ENCODE measurements around the gene WDR1.

Gene WDR1

GRCh38 chr4:10057023-10057395 lies 59.6 kb downstream of the WDR1 start:
- Histone ChIP-seq H3K4me1 (peaks cover 4% of the 10 kb centered on the region; the same call in 1 of the 2 replicates), H3K27me3 (no peaks in the 10 kb centered on the region), H3K4me3 (ENCODE audit: low read depth, low read length) (no peak overlapping the region), H3K36me3 (no peaks in the 10 kb centered on the region), H3K9me3 (no peaks in the 10 kb centered on the region)
- TF ChIP-seq, protein P1, sequence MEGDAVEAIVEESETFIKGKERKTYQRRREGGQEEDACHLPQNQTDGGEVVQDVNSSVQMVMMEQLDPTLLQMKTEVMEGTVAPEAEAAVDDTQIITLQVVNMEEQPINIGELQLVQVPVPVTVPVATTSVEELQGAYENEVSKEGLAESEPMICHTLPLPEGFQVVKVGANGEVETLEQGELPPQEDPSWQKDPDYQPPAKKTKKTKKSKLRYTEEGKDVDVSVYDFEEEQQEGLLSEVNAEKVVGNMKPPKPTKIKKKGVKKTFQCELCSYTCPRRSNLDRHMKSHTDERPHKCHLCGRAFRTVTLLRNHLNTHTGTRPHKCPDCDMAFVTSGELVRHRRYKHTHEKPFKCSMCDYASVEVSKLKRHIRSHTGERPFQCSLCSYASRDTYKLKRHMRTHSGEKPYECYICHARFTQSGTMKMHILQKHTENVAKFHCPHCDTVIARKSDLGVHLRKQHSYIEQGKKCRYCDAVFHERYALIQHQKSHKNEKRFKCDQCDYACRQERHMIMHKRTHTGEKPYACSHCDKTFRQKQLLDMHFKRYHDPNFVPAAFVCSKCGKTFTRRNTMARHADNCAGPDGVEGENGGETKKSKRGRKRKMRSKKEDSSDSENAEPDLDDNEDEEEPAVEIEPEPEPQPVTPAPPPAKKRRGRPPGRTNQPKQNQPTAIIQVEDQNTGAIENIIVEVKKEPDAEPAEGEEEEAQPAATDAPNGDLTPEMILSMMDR (IDR thresholded peaks at IDR 0.05; ENCODE audit: low read depth, low read length), result no peak
- no peak for DNase-seq

DNA sequence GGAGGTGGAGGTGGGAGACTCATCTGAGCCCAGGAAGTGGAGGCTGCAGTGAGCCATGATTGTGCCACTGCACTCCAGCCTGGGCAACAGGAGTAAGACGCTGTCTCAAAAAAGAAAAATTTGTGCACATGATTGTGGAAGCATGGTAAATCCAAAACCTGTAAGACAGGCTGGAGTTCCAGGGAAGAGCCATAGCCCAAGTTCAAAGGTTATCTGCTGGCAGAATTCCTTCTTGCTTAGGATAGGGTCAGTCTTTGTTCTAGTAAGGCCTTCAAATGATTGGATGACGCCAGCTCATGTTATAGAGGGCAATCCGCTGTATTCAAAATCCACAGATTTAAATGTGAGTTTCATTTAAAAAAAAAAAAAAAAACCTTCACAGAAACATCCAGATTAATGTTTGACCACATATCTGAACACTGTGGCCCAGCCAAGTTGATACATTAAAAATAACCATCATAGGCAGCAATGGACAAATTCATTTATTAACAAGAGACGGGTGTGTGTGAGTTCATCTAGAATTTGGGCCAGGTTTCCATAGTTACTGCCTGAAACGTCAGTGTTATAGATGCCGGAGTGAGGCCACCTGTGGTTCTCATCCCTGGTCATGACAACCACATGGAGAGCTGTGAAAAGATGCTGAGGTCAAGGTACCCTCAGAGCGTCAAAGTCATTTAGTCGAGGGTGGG lies 60.1 kb downstream of the WDR1 start:
- Histone ChIP-seq H3K4me3 (ENCODE audit: low read depth, low read length) (no peak overlapping the region), H3K36me3 (no peaks in the 10 kb centered on the region), H3K9me3 (no peaks in the 10 kb centered on the region), H3K4me1 (peaks cover 4% of the 10 kb centered on the region; the same call in 1 of the 2 replicates), H3K27me3 (no peaks in the 10 kb centered on the region)
- TF ChIP-seq, protein P1 (IDR thresholded peaks at IDR 0.05; ENCODE audit: low read depth, low read length), result no peak
- DNase-seq, result no peak

DNA sequence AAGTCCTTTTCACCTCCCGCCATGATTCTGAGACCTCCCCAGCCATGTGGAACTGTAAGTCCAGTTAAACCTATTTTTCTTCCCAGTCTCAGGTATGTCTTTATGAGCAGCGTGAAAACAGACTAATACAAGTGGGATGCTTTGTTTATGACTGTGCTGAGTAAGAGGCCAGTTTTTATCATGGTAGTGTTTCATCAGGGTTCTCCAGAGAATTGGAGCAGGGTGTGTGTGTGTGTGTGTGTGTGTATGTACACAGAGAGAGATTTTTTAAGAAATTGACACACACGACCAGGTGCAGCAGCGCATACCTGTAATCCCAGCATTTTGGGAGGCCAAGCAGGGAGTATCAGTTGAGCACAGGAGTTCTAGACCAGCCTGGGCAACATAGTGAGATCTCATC lies 60.7 kb downstream of the WDR1 start:
- H3K4me1 ChIP-seq, result peaks cover 4% of the 10 kb centered on the region; the same call in 1 of the 2 replicates

GRCh38 chr4:10054571-10055041 lies 62.0 kb downstream of the WDR1 start:
- Histone ChIP-seq H3K27me3 (no peaks in the 10 kb centered on the region), H3K4me3 (ENCODE audit: low read depth, low read length) (no peak overlapping the region), H3K4me1 (peaks cover 4% of the 10 kb centered on the region; the same call in 1 of the 2 replicates), H3K36me3 (no peaks in the 10 kb centered on the region), H3K9me3 (no peaks in the 10 kb centered on the region)
- TF ChIP-seq, protein P1 (IDR thresholded peaks at IDR 0.05; ENCODE audit: low read depth, low read length), result no peak
- no peak for DNase-seq

More for the DNA sequence above, 60.7 kb downstream of the WDR1 start:
- Histone ChIP-seq H3K4me3 (ENCODE audit: low read depth, low read length) (no peak overlapping the region), H3K36me3 (no peaks in the 10 kb centered on the region), H3K27me3 (no peaks in the 10 kb centered on the region), H3K9me3 (no peaks in the 10 kb centered on the region)
- TF ChIP-seq, protein P1 (IDR thresholded peaks at IDR 0.05; ENCODE audit: low read depth, low read length), result no peak
- DNase-seq, result no peak

GRCh38 chr4:10053635-10054453 lies 62.8 kb downstream of the WDR1 start:
- no peaks in the 10 kb centered on the region for H3K27me3 ChIP-seq
- H3K9me3 ChIP-seq, result no peaks in the 10 kb centered on the region
- peaks cover 4% of the 10 kb centered on the region; the same call in 1 of the 2 replicates for H3K4me1 ChIP-seq
- no peaks in the 10 kb centered on the region for H3K36me3 ChIP-seq
- no peak overlapping the region for H3K4me3 ChIP-seq (ENCODE audit: low read depth, low read length)
- TF ChIP-seq, protein P1 (IDR thresholded peaks at IDR 0.05; ENCODE audit: low read depth, low read length), result no peak
- DNase-seq, result no peak

Measured in BE2C (cell line).